GM10847 (cell line): ENCODE measurements around the gene SORCS2.

Source experiments
- POLR2A ChIP-seq: IDR thresholded peaks from 2 replicates; pipeline ENCODE4 v1.6.1; 2011; ENCODE audit not compliant: insufficient read length; ENCODE audit errors: extremely low read depth

The SORCS2 gene

GRCh38 chr4:7297374-7297773 is 105.0 kb downstream of the SORCS2 start:
- TF ChIP-seq POLR2A, result no peak

DNA sequence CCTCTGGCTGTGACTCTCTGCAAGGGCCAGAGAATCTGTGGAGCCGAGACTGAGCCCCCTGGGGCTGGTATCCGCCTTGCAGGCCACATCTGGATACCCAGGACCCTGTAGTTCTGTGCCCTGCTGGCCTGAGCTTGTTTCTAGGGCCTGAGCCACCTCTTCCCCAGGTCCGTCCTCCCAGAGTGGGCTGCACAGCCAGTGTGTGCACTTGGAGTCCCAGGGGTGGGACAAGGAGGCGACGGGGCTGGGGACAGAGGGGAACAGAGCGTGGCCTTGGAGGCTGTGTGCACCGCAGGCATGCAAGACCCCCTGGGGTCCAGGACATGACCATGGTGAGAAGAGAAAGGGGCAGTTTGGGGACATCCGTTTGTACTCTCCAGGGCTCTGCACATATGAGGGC is 105.5 kb downstream of the SORCS2 start:
- no peak for TF ChIP-seq POLR2A

DNA sequence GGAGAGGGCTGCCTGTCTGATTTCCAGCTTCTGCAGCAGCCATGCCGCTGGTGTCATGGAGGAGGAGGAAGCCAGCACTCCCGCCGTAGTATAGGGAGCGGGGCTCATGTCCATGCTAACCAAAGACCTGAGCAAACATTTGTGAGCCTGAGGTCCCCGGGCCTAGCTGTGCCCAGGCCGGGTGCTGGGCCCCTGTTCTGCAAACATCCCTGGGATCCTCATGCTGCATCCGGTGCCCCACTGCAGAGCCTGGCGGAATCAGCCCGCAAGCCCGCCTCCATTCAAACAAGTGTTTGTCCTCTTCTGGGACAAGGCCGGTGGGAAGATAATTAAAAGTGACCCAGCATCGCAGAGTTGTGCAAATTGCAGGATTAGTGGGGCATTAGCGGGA is 106.3 kb downstream of the SORCS2 start:
- TF ChIP-seq POLR2A, result no peak

DNA sequence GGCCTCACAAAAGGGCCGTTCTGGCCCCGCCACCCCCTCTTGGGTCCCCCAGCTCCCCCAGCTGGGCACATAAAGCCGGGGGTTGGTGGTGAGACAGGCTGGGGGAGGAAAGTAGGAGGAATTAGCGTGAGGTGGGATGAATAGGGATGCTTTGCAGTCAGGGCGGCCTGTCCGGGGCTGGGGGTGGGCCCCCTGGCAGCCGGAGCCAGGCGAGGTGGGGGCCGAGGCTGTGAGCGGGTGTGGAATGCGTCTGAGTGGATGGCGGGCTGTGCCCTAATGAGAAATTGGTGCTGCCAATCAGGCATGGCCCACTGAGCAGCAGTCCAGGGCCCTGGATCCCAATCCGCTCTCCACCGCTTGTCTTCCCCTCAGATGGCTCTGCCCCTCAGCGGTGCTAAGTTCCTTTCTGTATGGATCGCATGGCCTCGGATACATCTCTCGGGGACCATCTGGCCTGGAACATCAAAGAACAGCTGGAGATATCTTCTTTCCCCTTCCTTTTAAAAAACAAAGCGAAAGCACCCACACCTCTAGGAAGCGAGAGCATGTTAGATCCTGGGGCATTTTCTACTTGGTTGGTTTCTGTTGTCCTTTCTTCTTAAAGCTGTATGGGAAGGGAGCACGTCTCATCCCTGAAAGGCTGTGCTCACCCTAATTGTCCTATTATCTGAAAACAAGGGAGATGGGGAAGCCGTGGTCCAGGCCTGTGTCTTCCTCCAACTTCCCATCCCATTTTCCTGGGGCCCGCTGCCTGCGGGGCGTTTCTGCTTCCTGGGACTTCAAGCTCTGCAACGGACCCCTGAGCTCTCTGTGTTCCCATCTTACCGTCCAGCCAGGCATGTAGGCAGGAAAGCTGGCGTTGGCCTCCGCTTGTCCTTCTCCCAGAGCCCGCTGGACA is 106.9 kb downstream of the SORCS2 start:
- no peak for TF ChIP-seq POLR2A

- no peak for TF ChIP-seq POLR2A
Measured at GRCh38 chr4:7299908-7300710, 107.8 kb downstream of the SORCS2 start.

- no peak for TF ChIP-seq POLR2A
Measured at GRCh38 chr4:7300711-7301095, 108.4 kb downstream of the SORCS2 start.

GRCh38 chr4:7301126-7301785 is 108.9 kb downstream of the SORCS2 start:
- no peak for TF ChIP-seq POLR2A

- TF ChIP-seq POLR2A, result no peak
Measured at GRCh38 chr4:7301846-7302630, 109.7 kb downstream of the SORCS2 start.

DNA sequence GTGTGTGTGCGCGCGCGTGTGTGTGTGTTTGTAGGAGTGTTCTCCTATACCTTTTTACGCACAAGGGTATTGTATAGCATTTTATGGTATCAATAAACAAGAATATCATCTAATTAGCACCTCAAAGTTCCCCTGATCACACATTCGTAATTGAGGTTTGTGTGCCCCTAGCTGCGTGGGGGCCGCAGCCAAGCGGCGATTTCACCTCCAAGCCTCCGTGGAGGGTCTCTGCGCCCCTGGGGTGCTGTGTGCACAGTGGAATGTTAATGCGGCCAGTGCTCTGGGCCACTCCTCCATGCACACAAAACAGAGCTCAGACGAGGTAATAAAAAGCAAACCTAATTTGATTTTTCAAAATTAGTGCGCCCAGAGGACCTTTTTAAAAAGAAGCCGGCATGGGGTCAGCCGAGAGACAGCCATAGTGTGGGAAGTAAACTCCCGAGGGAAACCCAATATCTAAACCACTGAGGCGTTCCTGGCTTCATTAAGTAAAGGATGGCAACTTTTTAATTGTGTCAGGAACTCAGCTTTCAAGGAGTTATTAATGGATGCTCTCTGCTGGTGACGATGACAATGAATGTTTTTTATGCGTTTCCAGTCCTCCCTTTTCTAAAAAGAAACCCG is 110.6 kb downstream of the SORCS2 start:
- TF ChIP-seq POLR2A, result no peak

- no peak for TF ChIP-seq POLR2A
Measured at GRCh38 chr4:7303561-7303960, 111.2 kb downstream of the SORCS2 start.

DNA sequence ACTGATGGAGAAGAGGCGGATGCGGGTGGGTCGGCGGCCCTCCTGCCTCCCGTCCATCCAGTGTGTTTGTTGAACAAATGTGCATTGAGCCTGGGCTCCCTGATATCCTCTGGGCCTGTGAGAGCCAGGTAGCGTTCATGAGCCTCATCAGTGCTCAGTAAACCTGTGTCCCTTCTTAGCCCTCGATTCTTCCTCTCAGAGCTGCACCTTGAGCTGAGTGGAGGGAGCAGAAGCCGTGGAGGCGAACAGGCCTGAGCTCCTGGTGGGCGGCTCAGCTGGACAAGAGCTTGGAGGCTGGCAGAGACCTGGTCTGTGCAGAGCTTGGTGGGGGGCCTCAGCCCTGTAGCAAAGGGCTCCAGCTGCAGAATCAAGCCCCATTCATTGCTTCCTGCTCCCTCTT is 112.1 kb downstream of the SORCS2 start:
- TF ChIP-seq POLR2A, result no peak

- TF ChIP-seq POLR2A, result no peak
Measured at GRCh38 chr4:7306021-7306965, 114.0 kb downstream of the SORCS2 start.

DNA sequence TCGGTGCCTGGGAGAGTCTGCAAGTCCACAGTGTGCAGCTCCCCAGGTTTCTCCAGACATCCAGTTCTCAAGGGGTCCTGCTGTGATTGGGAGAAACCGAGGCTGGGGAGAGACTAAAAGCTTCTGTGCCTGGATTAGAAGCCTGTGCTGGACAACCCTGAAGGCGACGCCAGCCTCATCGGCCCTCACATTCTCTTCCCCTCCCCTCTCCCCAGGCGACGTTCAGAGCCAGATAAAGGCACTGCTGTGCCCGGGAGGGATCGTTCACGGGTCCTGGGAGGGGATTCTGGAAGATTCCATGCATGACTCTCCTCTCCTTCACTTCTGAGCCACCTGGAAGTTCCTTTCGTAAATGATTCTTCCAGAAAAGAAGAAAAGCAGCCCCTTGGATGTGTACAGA is 114.6 kb downstream of the SORCS2 start:
- no peak for TF ChIP-seq POLR2A

DNA sequence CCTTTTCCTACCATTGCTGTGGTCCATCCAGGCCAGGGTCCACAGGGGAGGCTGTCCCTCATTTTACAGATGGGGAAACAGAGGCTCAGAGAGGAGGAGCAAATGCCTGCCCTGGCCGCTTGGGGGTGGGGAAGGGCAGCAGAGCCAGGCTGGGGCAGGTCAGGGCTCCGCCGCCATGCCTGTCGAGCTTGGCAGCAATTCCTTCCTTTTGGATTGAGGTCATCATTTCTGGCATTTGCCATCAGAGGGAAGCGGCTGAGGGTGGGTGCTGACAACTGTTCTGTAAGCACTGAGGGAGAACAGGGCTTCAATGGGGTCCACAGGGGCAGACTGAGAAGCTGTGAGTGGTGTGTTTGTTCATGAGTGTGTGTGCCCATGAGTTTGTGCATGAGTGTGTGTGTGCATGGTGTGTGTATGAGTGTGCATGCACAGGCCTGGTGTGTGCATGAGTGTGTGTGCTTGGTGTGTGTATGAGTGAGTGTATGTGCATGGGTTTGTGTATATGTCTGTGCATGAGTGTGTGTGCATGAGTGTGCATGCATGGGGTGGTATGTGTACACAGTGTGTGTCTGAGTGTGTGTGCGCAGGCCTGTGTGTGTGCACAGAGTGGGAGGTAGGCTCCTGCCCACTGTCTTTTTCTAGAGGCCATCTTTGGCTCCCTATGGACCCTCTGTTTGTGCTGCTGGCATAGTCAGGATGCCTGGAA is 115.2 kb downstream of the SORCS2 start:
- TF ChIP-seq POLR2A, result no peak
